ENCODE results near the gene JMJD8. TPM values are rescaled to one million over a fixed set of nuclear protein-coding genes. Genes with fewer than 3 reads are reported as not detected.

The JMJD8 gene
- total RNA-seq, 4 donors from 2014 or later: 72.8 to 156 (median 124) TPM

- intact Hi-C loops (cut with DNase I): no loop called here
- Histone ChIP-seq H3K4me3 (replicated peaks in 1 of 3) (no peak overlapping the region), H3K9me3 (no peaks in the 10 kb centered on the region), H3K36me3 (no peaks in the 10 kb centered on the region), H3K27me3 (no peaks in the 10 kb centered on the region), H3K27ac (no peak overlapping the region), H3K4me1 (peaks cover 34 to 41% of the 10 kb centered on the region in 2 donors)
- TF ChIP-seq CTCF (IDR thresholded peaks at IDR 0.05): no peak
- no peak for TF ChIP-seq POLR2A (IDR thresholded peaks at IDR 0.05)
- 68% methylated on average over 5 of the region's 7 CpGs; no CpG with 5 or more reads in 1 of the 2 donors for WGBS, 2 donors
- no peak for DNase-seq
Measured at GRCh38 chr16:725041-725376, 40.9 kb upstream of the JMJD8 start.

GRCh38 chr16:724188-725040 lies 40.3 kb upstream of the JMJD8 start:
- H3K9me3 ChIP-seq: no peaks in the 10 kb centered on the region
- no peak overlapping the region for H3K27ac ChIP-seq
- no peak for DNase-seq
- TF ChIP-seq POLR2A (IDR thresholded peaks at IDR 0.05) (no peak), CTCF (IDR thresholded peaks at IDR 0.05) (no peak)
- intact Hi-C loops (cut with DNase I): no loop called here
- no peak overlapping the region for H3K4me3 ChIP-seq (replicated peaks in 1 of 3)
- 76 to 77% methylated on average over 12 to 15 of the region's 29 CpGs for WGBS, 2 donors
- H3K36me3 ChIP-seq: no peaks in the 10 kb centered on the region
- peaks cover 37 to 45% of the 10 kb centered on the region in 2 donors for H3K4me1 ChIP-seq
- H3K27me3 ChIP-seq: no peaks in the 10 kb centered on the region

- intact Hi-C loops (cut with DNase I): no loop called here
- H3K27me3 ChIP-seq: no peaks in the 10 kb centered on the region
- H3K4me1 ChIP-seq: peaks cover 33 to 49% of the 10 kb centered on the region in 2 donors
- H3K27ac ChIP-seq: no peak overlapping the region
- no peak for TF ChIP-seq POLR2A (IDR thresholded peaks at IDR 0.05)
- TF ChIP-seq CTCF (IDR thresholded peaks at IDR 0.05): no peak
- WGBS, 2 donors: 90 to 94% methylated on average over 2 to 6 of the region's 9 CpGs
- no peak for DNase-seq
- H3K4me3 ChIP-seq (replicated peaks in 1 of 3): no peak overlapping the region
- no peaks in the 10 kb centered on the region for H3K9me3 ChIP-seq
- no peaks in the 10 kb centered on the region for H3K36me3 ChIP-seq
Measured at GRCh38 chr16:723695-724094, 39.6 kb upstream of the JMJD8 start.

- H3K4me3 ChIP-seq (replicated peaks in 1 of 3): no peak overlapping the region
- no peaks in the 10 kb centered on the region for H3K27me3 ChIP-seq
- no peaks in the 10 kb centered on the region for H3K36me3 ChIP-seq
- peaks cover 27 to 49% of the 10 kb centered on the region in 2 donors for H3K4me1 ChIP-seq
- TF ChIP-seq CTCF (IDR thresholded peaks at IDR 0.05): no peak
- no peak for TF ChIP-seq POLR2A (IDR thresholded peaks at IDR 0.05)
- WGBS, 2 donors: 86 to 94% methylated on average over 14 to 23 of the region's 24 CpGs
- no peaks in the 10 kb centered on the region for H3K9me3 ChIP-seq
- no peak for DNase-seq
- no peak overlapping the region for H3K27ac ChIP-seq
- intact Hi-C loops (cut with DNase I): no loop called here
Measured at GRCh38 chr16:722835-723633, 38.9 kb upstream of the JMJD8 start.

All from thyroid gland (tissue), 4 donors.